C4-2B (cell line): Measurements from ENCODE around the gene KLHL13.

ENCODE experiments used
- CTCF ChIP-seq: fragments of 450-650 bp; conservative IDR thresholded peaks from 2 replicates; pipeline ENCODE4 v1.5.1; 2017; ENCODE audit warnings: mild to moderate bottlenecking
- ZFX ChIP-seq: fragments of 450-650 bp; IDR thresholded peaks from 2 replicates; pipeline ENCODE4 v1.6.1; 2017

GRCh38 chrX:118116713-118117550 is at the start of gene KLHL13:
- TF ChIP-seq CTCF (no peak), ZFX (no peak)
